Measurements from ENCODE around the gene FSIP1.

FSIP1 gene

DNA sequence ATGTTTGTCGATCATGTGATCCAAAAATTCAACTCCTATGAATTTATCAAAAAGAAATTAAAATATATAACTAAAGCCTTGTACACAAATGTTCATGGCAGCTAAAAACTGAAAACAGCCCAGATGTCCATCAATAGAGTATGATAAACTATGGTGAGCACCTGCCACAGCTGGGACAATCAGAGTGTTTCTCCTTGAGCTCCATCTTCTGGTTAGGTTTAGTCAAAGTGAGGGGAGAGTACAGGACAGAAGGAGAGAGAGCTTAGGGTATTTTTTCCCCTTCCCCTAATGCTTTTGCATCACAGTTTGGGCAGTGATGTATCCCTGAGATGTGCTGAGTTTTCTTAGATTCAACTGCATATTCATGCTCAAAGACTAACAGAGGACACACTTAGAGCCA, 65.5 kb downstream of the FSIP1 start:
- TF ChIP-seq, protein P1, sequence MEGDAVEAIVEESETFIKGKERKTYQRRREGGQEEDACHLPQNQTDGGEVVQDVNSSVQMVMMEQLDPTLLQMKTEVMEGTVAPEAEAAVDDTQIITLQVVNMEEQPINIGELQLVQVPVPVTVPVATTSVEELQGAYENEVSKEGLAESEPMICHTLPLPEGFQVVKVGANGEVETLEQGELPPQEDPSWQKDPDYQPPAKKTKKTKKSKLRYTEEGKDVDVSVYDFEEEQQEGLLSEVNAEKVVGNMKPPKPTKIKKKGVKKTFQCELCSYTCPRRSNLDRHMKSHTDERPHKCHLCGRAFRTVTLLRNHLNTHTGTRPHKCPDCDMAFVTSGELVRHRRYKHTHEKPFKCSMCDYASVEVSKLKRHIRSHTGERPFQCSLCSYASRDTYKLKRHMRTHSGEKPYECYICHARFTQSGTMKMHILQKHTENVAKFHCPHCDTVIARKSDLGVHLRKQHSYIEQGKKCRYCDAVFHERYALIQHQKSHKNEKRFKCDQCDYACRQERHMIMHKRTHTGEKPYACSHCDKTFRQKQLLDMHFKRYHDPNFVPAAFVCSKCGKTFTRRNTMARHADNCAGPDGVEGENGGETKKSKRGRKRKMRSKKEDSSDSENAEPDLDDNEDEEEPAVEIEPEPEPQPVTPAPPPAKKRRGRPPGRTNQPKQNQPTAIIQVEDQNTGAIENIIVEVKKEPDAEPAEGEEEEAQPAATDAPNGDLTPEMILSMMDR (IDR thresholded peaks at IDR 0.05; ENCODE audit: control extremely low read depth, extremely low read depth, low read depth, missing control alignments): no peak
- POLR2A ChIA-PET: no interaction called here
- CTCF ChIA-PET: interaction anchor here (1.2 to 2.2 kb wide), 7 partner anchors 8 to 40 kb away, joined by 3 to 7 read pairs (median 6); no protein-coding TSS in a partner anchor
- no peak for DNase-seq (ENCODE audit: extremely low spot score)

DNA sequence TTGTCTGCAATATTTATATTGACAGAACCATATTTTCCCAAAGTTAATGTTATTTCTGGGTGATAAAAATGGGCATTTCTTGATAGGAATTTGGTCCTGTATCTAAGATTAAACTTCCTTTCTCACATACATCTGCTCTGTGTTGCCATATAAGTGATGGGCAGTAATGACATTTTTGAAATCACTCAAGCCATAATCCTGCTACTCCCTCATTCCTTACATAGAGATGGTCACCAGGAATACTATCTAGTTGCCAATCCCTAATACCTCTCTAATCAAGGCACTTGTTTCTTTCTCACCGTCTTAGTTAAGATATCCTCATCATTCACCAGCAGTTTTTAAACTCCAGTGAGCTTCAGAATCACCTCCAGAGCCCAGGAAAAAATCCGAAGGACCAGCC, 68.4 kb downstream of the FSIP1 start:
- TF ChIP-seq, protein P1 (IDR thresholded peaks at IDR 0.05; ENCODE audit: control extremely low read depth, extremely low read depth, low read depth, missing control alignments): no peak
- ChIA-PET POLR2A (no interaction called here), CTCF (interaction anchor here (0.6 to 1.6 kb wide), 5 partner anchors 13 to 27 kb away, joined by 3 to 5 read pairs (median 3); no protein-coding TSS in a partner anchor)
- DNase-seq (ENCODE audit: extremely low spot score): no peak

DNA sequence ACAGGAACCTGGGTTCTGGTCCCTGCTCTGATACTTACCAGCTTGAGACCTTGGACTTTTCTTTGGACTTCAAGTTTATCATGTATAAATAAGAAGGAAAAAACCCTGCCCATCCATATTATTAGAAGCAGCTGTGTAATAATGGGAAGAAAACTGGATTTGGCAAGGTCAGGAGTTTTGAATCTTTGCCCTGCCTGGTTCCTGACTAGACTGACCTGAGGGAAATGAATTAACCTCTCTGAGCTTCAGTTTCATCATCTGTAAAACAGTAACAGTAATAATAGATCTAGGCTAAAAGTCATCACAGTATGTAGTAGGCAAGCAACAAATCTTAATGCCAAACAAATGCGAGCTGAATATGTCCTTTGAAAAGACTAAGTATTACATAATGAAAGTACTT, 68.8 kb downstream of the FSIP1 start:
- POLR2A ChIA-PET: no interaction called here
- CTCF ChIA-PET: interaction anchor here (0.6 to 2.1 kb wide), 6 partner anchors 9 to 27 kb away, joined by 3 to 9 read pairs (median 3); no protein-coding TSS in a partner anchor
- TF ChIP-seq, protein P1 (IDR thresholded peaks at IDR 0.05; ENCODE audit: control extremely low read depth, extremely low read depth, low read depth, missing control alignments): no peak
- DNase-seq (ENCODE audit: extremely low spot score): no peak

DNA sequence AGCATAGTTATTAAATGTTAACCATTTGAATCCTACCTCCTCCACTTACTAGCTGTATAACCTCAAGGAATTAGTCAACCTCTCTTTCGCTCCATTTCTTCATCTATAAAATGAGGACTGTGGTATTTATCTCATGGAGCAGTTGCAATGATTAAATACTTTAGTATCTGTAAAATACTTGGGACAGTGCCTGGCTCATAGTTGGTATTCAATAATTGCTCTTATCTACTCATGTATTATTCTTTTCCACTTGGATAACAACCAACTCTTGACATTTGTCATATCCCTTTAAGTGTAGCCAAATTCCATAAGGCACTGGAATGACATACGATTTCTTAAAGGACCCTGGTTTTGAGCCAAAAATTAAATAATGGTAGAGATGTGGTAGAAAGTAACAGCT, 72.0 kb downstream of the FSIP1 start:
- ChIA-PET CTCF (interaction anchor here (0.7 kb wide), 1 partner anchor 25 kb away, joined by 3 read pairs; no protein-coding TSS in a partner anchor), POLR2A (no interaction called here)
- DNase-seq (ENCODE audit: extremely low spot score): no peak
- TF ChIP-seq, protein P1 (IDR thresholded peaks at IDR 0.05; ENCODE audit: control extremely low read depth, extremely low read depth, low read depth, missing control alignments): no peak

DNA sequence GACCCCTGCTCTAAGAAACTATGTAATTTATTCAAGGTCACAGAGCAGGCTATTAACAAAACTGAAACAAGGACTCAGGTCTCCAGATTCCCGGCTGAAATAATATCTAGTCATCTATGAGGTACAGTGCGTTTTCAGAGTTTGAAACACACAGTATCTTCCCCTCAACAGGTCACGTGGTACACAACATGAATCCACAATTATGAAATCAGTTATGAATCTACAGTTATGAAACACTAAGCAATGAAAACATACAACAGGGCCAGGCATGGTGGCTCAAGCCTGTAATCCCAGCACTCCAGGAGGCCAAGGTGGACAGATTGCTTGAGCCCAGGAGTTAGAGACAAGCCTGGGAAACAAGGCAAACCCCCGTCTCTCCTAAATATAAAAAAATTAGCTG, 72.7 kb downstream of the FSIP1 start:
- ChIA-PET CTCF (no interaction called here), POLR2A (no interaction called here)
- DNase-seq (ENCODE audit: extremely low spot score): no peak
- TF ChIP-seq, protein P1 (IDR thresholded peaks at IDR 0.05; ENCODE audit: control extremely low read depth, extremely low read depth, low read depth, missing control alignments): no peak

DNA sequence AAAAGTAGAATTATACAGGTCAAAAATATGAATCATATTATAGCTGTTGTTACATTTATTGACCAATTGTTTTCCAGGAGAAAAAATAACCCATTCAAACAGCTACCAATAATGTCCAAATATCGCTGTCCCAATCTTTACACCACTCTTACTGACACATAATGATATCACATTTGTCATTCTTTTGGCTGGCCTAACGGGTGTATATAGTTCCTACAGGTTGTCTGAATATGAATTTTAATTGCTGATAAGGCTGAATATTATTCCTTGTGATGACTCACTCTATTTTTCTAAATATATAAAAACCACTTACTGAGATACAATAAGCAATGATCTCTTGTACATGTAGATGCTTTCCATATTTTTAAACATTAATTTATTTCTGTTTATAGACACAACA, 76.4 kb downstream of the FSIP1 start:
- no peak for DNase-seq (ENCODE audit: extremely low spot score)
- TF ChIP-seq, protein P1 (IDR thresholded peaks at IDR 0.05; ENCODE audit: control extremely low read depth, extremely low read depth, low read depth, missing control alignments): no peak
- ChIA-PET POLR2A (no interaction called here), CTCF (interaction anchor here (1.3 to 2.7 kb wide), 2 partner anchors 12 to 20 kb away, joined by 3 to 8 read pairs; no protein-coding TSS in a partner anchor)
